K562 (cell line): Measurements from ENCODE around the gene ECSIT. TPM values are rescaled to one million over a fixed set of nuclear protein-coding genes. Genes with fewer than 3 reads are reported as not detected.

Experiments
- ATAC-seq: fragments of 200-7000 bp; cut with Tn5 transposase; 3 replicates; pipeline ENCODE4 v1.9.1; 2020; ENCODE audit warnings: moderate library complexity
- BruUV-seq: library from RNA; stranded (reverse); fragments of 400-500 nt; replicated peaks from 2 replicates; lab custom pipeline; 2021; lab: Mats Ljungman, UMichigan
- CTCF ChIA-PET: fragments of 300-600 bp; formaldehyde crosslinking; extraction: SDS; loops from one replicate; lab custom pipeline; 2021; ENCODE audit warnings: low intra/inter-chr PET ratio; lab: Yijun Ruan, JAX
- POLR2A ChIA-PET: fragments of 300-600, 350-650 bp; sonication (Branson Sonifier 250); formaldehyde crosslinking; extraction: SDS; loops from one replicate; lab custom pipeline; 2021; ENCODE audit warnings: antibody characterized with exemption, inconsistent platforms; lab: Yijun Ruan, JAX
- DNase-seq, 4 experiments: peaks; one replicate each; pipeline versions ENCODE4 v3.0.0 to v3.0.0-alpha.2; 2011 to 2018; ENCODE audit warnings: low spot score in 3 of 4, mixed read lengths in 3 of 4; ENCODE audit errors: extremely low read depth in 1 of 4
- FAIRE-seq: peaks from 2 replicates; lab custom pipeline; 2011; peaks lifted over from hg19 to GRCh38; lab: Jason Lieb, UNC
- H2AFZ ChIP-seq: 2 replicates; pipeline ENCODE4 v1.6.0; 2011; ENCODE audit warnings: low read depth, low read length, control low read depth, inconsistent platforms
- H3K27ac ChIP-seq: fragments of 200-600 bp; 3 replicates; pipeline ENCODE4 v1.8.0; 2011; ENCODE audit warnings: low read depth, mild to moderate bottlenecking, control low read depth, inconsistent platforms, low read length, moderate library complexity, mixed read lengths; ENCODE audit errors: extremely low read depth
- H3K27me3 ChIP-seq, 2 experiments: fragments of 300-600 bp in 1 of 2; 2 replicates in 1 of 2; 3 replicates in 1 of 2; pipeline versions ENCODE4 v1.6.0 to v1.8.0; 2011; ENCODE audit warnings: inconsistent platforms in 2 of 2, low read length in 2 of 2, mild to moderate bottlenecking in 1 of 2, mixed read lengths in 1 of 2, moderate library complexity in 1 of 2; ENCODE audit not compliant: control insufficient read depth in 2 of 2, insufficient read depth in 2 of 2
- H3K36me3 ChIP-seq: fragments of 300-600 bp; 3 replicates; pipeline ENCODE4 v1.8.0; 2011; ENCODE audit warnings: mild to moderate bottlenecking, low read length, inconsistent platforms; ENCODE audit not compliant: control insufficient read depth, insufficient read depth
- H3K4me1 ChIP-seq, 2 experiments: fragments of 200-600 bp in 1 of 2; replicated peaks in 1 of 2; 2 replicates in 1 of 2; 3 replicates in 1 of 2; pipeline versions ENCODE4 v1.5.1 to v1.8.0; 2011; ENCODE audit warnings: inconsistent platforms in 2 of 2, low read length in 2 of 2, mild to moderate bottlenecking in 1 of 2, mixed read lengths in 1 of 2, moderate library complexity in 1 of 2; ENCODE audit not compliant: control insufficient read depth in 2 of 2, insufficient read depth in 2 of 2
- H3K4me2 ChIP-seq: 2 replicates; pipeline ENCODE4 v1.6.1; 2011; ENCODE audit warnings: low read length, control low read depth, inconsistent platforms, mixed read lengths; ENCODE audit not compliant: insufficient read depth
- H3K4me3 ChIP-seq: fragments of 200-600 bp; sonication (generic), shearing (Covaris generic); 2 replicates; pipeline ENCODE4 v1.5.1; 2016; ENCODE audit warnings: control low read depth, inconsistent platforms
- H3K79me2 ChIP-seq: fragments of 200-600 bp; 3 replicates; pipeline ENCODE4 v1.8.0; 2011; ENCODE audit warnings: low read length, inconsistent platforms; ENCODE audit not compliant: control insufficient read depth, insufficient read depth
- H3K9ac ChIP-seq, 2 experiments: 2 replicates each; pipeline versions ENCODE4 v1.6.0 to v1.6.1; 2011; ENCODE audit warnings: low read depth in 2 of 2, low read length in 2 of 2, control low read depth in 1 of 2, inconsistent platforms in 1 of 2, mild to moderate bottlenecking in 1 of 2, mixed read lengths in 1 of 2; ENCODE audit not compliant: insufficient read depth in 1 of 2
- H3K9me1 ChIP-seq: one replicate; pipeline ENCODE4 v1.6.0; 2011; ENCODE audit warnings: inconsistent platforms, mild to moderate bottlenecking, low read length, moderate library complexity; ENCODE audit not compliant: control insufficient read depth, insufficient read depth
- H3K9me3 ChIP-seq: replicated peaks from 2 replicates; pipeline ENCODE4 v1.5.1; 2011; ENCODE audit warnings: low read depth, low read length, inconsistent platforms; ENCODE audit not compliant: control insufficient read depth, insufficient read depth
- H4K20me1 ChIP-seq: replicated peaks from 2 replicates; pipeline ENCODE4 v1.6.1; 2011; ENCODE audit warnings: low read length, inconsistent platforms, mixed read lengths; ENCODE audit not compliant: control insufficient read depth, insufficient read depth
- BRD9 ChIP-seq: fragments of 450-650 bp; IDR thresholded peaks from 2 replicates; pipeline ENCODE4 v1.6.1; 2018; ENCODE audit warnings: low read depth; ENCODE audit not compliant: partially characterized antibody
- CBFA2T3 ChIP-seq: fragments of 450-650 bp; IDR thresholded peaks from 2 replicates; pipeline ENCODE4 v1.6.1; 2017
- CCAR2 ChIP-seq: fragments of 200-400 bp; formaldehyde crosslinking; IDR thresholded peaks from 2 replicates; pipeline ENCODE4 v1.6.1; 2017; ENCODE audit warnings: mild to moderate bottlenecking, low read depth, low read length
- CREM ChIP-seq: IDR thresholded peaks from 2 replicates; pipeline ENCODE4 v1.6.1; 2014; ENCODE audit warnings: antibody characterized with exemption, low read depth
- DPF2 ChIP-seq: fragments of 450-650 bp; IDR thresholded peaks from 2 replicates; pipeline ENCODE4 v1.6.1; 2016
- FOXA3 ChIP-seq, 2 experiments: fragments of 450-650 bp in 1 of 2; sonication (generic) in 1 of 2; formaldehyde crosslinking; IDR thresholded peaks in 1 of 2; conservative IDR thresholded peaks in 1 of 2; 2 replicates each; pipeline versions ENCODE4 v1.4.0 to v1.8.0; 2020 to 2022; ENCODE audit warnings: mild to moderate bottlenecking in 2 of 2, missing genetic modification reagents in 1 of 2
- MLLT1 ChIP-seq, 2 experiments: fragments of 450-650 bp; IDR thresholded peaks; 2 replicates each; pipeline ENCODE4 v1.6.1; 2016
- MTA2 ChIP-seq: fragments of 450-650 bp; IDR thresholded peaks from 2 replicates; pipeline ENCODE4 v1.6.1; 2016; ENCODE audit warnings: low read depth
- POLR2A ChIP-seq: fragments of 450-650 bp; conservative IDR thresholded peaks from 2 replicates; pipeline ENCODE4 v1.6.1; 2016
- SMAD4 ChIP-seq: fragments of 250-450 bp; sonication (Bioruptor Pico); conservative IDR thresholded peaks from 2 replicates; pipeline ENCODE4 v1.8.0; 2021; ENCODE audit warnings: inconsistent platforms, mild to moderate bottlenecking, moderate library complexity
- SMARCE1 ChIP-seq: fragments of 450-650 bp; IDR thresholded peaks from 2 replicates; pipeline ENCODE4 v1.7.1; 2016; ENCODE audit warnings: mild to moderate bottlenecking
- SUPT5H ChIP-seq: fragments of 450-650 bp; IDR thresholded peaks from 2 replicates; pipeline ENCODE4 v1.6.1; 2016
- TAL1 ChIP-seq: fragments of 450-650 bp; IDR thresholded peaks from 2 replicates; pipeline ENCODE4 v1.6.1; 2016; ENCODE audit warnings: mild to moderate bottlenecking
- TCF3 ChIP-seq: sonication (generic); formaldehyde crosslinking; IDR thresholded peaks from 2 replicates; pipeline ENCODE4 v1.4.0; 2020; ENCODE audit warnings: mild to moderate bottlenecking, missing genetic modification reagents
- TRIM28 ChIP-seq: fragments of 450-650 bp; IDR thresholded peaks from 2 replicates; pipeline ENCODE4 v1.6.1; 2017
- XRCC5 ChIP-seq: fragments of 200-400 bp; formaldehyde crosslinking; IDR thresholded peaks from 2 replicates; pipeline ENCODE4 v1.6.1; 2017; ENCODE audit warnings: low read depth, mild to moderate bottlenecking, low read length
- ZFX ChIP-seq: sonication (generic); formaldehyde crosslinking; IDR thresholded peaks from 2 replicates; pipeline ENCODE4 v1.8.0; 2022; ENCODE audit warnings: mild to moderate bottlenecking, missing genetic modification reagents, moderate library complexity
- ZNF175 ChIP-seq: fragments of 200-800 bp; sonication (Bioruptor generic); IDR thresholded peaks from 2 replicates; pipeline ENCODE4 v1.6.1; 2016; ENCODE audit warnings: low read depth, mild to moderate bottlenecking, missing genetic modification characterization, missing compliant biosample characterization
- ZNF592 ChIP-seq: fragments of 450-650 bp; IDR thresholded peaks from 2 replicates; pipeline ENCODE4 v1.6.1; 2017; ENCODE audit warnings: antibody characterized with exemption, mild to moderate bottlenecking
- WGBS: fragments of 100-300 bp; shearing (Covaris generic); methylation state at CpG from one replicate; pipeline ENCODE4 v1.1.6; 2016; ENCODE audit warnings: low coverage, mixed read lengths; ENCODE audit not compliant: insufficient coverage; ENCODE audit errors: missing lambda C conversion rate; 5-methylcytosine and 5-hydroxymethylcytosine counted together
- in situ Hi-C: fragments of 300-500 bp; cut with MboI; formaldehyde crosslinking; loops from 4 replicates; pipeline ENCODE4 v1.15.0; 2018; ENCODE audit warnings: inconsistent platforms, mixed read lengths
- intact Hi-C: fragments of 100-400 bp; cut with micrococcal nuclease; formaldehyde crosslinking; loops from 2 replicates; pipeline ENCODE4 v1.14.2; 2022
- polyA plus RNA-seq, 8 experiments: library from polyadenylated mRNA; depleted of rRNA in 4 of 8; stranded (reverse) in 5 of 8; unstranded in 3 of 8; fragments of >200 nt; fragmentation: Nextera tagmentation in 2 of 8; fragmentation: Illumina TruSeq in 1 of 8; extraction: Ambion mirVana in 2 of 8; extraction: Trizol in 1 of 8; gene quantifications; 2 replicates each; pipeline versions ENCODE4 v1.2.1 to v1.2.3, GENCODE V29; 2011 to 2014; ENCODE audit warnings: inconsistent platforms in 1 of 8, missing spikeins in 1 of 8
- total RNA-seq, 7 experiments: library from RNA; depleted of rRNA in 6 of 7; stranded (reverse); fragments of >200 nt in 6 of 7; fragmentation: Illumina TruSeq in 2 of 7; extraction: Trizol in 2 of 7; gene quantifications; 2 replicates each; pipeline versions ENCODE4 v1.2.1 to v1.2.3, GENCODE V29; 2011 to 2021; ENCODE audit warnings: low replicate concordance in 1 of 7

Gene ECSIT
- total and polyA plus RNA-seq, 9 of the 15 experiments (the other 6 are each of a cell fraction or from before 2014, with no cell fraction given), result 1.1 to 82.5 (median 43.9) TPM

- Histone ChIP-seq H3K4me1 (peaks cover 52 to 62% of the 10 kb centered on the region in 2 experiments), H3K27me3 (no peaks in the 10 kb centered on the region), H3K27ac (peak overlapping the region; percentile 86), H3K79me2 (peaks cover 26% of the 10 kb centered on the region), H3K9me3 (no peaks in the 10 kb centered on the region), H2AFZ (peak overlapping the region; percentile 76), H3K4me3 (no peak overlapping the region), H3K9me1 (no peaks in the 10 kb centered on the region), H3K9ac (peak overlapping the region; percentile 68 to 76; a peak in 3 of 4 replicates), H3K36me3 (peaks cover 2% of the 10 kb centered on the region; the same call in 1 of the 3 replicates), H3K4me2 (peak overlapping the region; percentile 67), H4K20me1 (0 out of 2 replicates have a peak, but pooled peaks cover 4% of the 10 kb centered on the region)
- 6% methylated on average over 8 of the region's 8 CpGs for WGBS
- intact Hi-C loops (loop anchor here (5.0 kb wide), 1 partner anchor 134 kb away; no protein-coding TSS in a partner anchor), in situ Hi-C loops (no loop called here)
- no TSS peak for BruUV-seq
- peak; percentile 13 for ATAC-seq
- peak in 1 of 4 experiments; percentile 85 for DNase-seq
- POLR2A ChIA-PET, result interaction anchor here (0.6 to 1.4 kb wide), 11 partner anchors 10 to 628 kb away, joined by 3 to 6 read pairs (median 4); no protein-coding TSS in a partner anchor
- FAIRE-seq, result peak; percentile 82
- CTCF ChIA-PET, result no interaction called here
- no peak for TF ChIP-seq CCAR2
- no peak for TF ChIP-seq FOXA3 (CRISPR knock-in tag; conservative IDR thresholded peaks at IDR 0.05 in 1 of 2, IDR thresholded peaks at IDR 0.05 in 1 of 2)
- no peak for TF ChIP-seq TRIM28
- TF ChIP-seq CREM, result 0 out of 2 replicates have a peak, but pooled peaks have one; percentile 13
- TF ChIP-seq POLR2A, result peak; percentile 50; the same call in 1 of the 2 replicates
- peak; percentile 70 for TF ChIP-seq SMARCE1
- no peak for TF ChIP-seq XRCC5
- 0 out of 2 replicates have a peak, but pooled peaks have one; percentile 77 for TF ChIP-seq ZNF592
- peak; percentile 35 to 51; a peak in 2 of 4 replicates for TF ChIP-seq MLLT1 (IDR thresholded peaks at IDR 0.05)
- 0 out of 2 replicates have a peak, but pooled peaks have one; percentile 4 for TF ChIP-seq ZNF175 (CRISPR knock-in tag)
- TF ChIP-seq CBFA2T3, result peak; percentile 60
- peak; percentile 65 for TF ChIP-seq BRD9
- peak; percentile 41; the same call in 1 of the 2 replicates for TF ChIP-seq TAL1
- TF ChIP-seq DPF2, result peak; percentile 72; the same call in 1 of the 2 replicates
- peak; percentile 28; the same call in 1 of the 2 replicates for TF ChIP-seq SMAD4
- peak; percentile 60 for TF ChIP-seq ZFX (CRISPR knock-in tag)
- 0 out of 2 replicates have a peak, but pooled peaks have one; percentile 27 for TF ChIP-seq SUPT5H
- TF ChIP-seq MTA2, result peak; percentile 30; the same call in 1 of the 2 replicates
- TF ChIP-seq TCF3, result peak; percentile 70
These were observed 34.6 kb upstream of the ECSIT start for GRCh38 chr19:11563532-11563931.
